Spleen (tissue), 7 donors: ENCODE data around the gene KLHL35.

Source experiments
- POLR2A ChIP-seq, 3 donors: fragments of 450-650 bp; IDR thresholded peaks; one replicate each; pipeline ENCODE4 v1.5.1; 2017; ENCODE audit warnings: antibody characterized with exemption in 3 of 3, mild to moderate bottlenecking in 1 of 3
- TF ChIP-seq, protein P1 (sequence below), 11 experiments: fragments of 200-600 bp in 7 of 11; fragments of 450-650 bp in 4 of 11; sonication (generic) in 4 of 11; IDR thresholded peaks in 8 of 11; conservative IDR thresholded peaks in 3 of 11; 1 replicate in 7 of 11; 2 replicates in 4 of 11; pipeline versions ENCODE4 v1.4.0 to v1.8.0; 2016 to 2021; ENCODE audit warnings: antibody characterized with exemption in 11 of 11, inconsistent platforms in 4 of 11, mild to moderate bottlenecking in 1 of 11
- donor health status: DM: no; HTN: no; CAD: no; lungs with moderate emphysema.
- donor health status: DM: no; HTN: no; CAD: no.
- donor health status: DM: no; HTN: no; CAD: no.

- TF ChIP-seq, protein P1, sequence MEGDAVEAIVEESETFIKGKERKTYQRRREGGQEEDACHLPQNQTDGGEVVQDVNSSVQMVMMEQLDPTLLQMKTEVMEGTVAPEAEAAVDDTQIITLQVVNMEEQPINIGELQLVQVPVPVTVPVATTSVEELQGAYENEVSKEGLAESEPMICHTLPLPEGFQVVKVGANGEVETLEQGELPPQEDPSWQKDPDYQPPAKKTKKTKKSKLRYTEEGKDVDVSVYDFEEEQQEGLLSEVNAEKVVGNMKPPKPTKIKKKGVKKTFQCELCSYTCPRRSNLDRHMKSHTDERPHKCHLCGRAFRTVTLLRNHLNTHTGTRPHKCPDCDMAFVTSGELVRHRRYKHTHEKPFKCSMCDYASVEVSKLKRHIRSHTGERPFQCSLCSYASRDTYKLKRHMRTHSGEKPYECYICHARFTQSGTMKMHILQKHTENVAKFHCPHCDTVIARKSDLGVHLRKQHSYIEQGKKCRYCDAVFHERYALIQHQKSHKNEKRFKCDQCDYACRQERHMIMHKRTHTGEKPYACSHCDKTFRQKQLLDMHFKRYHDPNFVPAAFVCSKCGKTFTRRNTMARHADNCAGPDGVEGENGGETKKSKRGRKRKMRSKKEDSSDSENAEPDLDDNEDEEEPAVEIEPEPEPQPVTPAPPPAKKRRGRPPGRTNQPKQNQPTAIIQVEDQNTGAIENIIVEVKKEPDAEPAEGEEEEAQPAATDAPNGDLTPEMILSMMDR (IDR thresholded peaks at IDR 0.05 in 8 of 11, conservative IDR thresholded peaks at IDR 0.05 in 3 of 11) = no peak
- no peak for TF ChIP-seq POLR2A (IDR thresholded peaks at IDR 0.05)
Measured at GRCh38 chr11:75470476-75471080, 37.6 kb upstream of the KLHL35 start.
